ENCODE data around the gene MUC2.

- TF ChIP-seq CTCF (IDR thresholded peaks at IDR 0.05 in 2 of 3, conservative IDR thresholded peaks at IDR 0.05 in 1 of 3; ENCODE audit: control insufficient read depth in 2 of 3, extremely low read depth in 1 of 3, insufficient read depth in 1 of 3, low read depth in 3 of 3, low read length in 3 of 3) (no peak), PML (IDR thresholded peaks at IDR 0.05; ENCODE audit: low read length) (no peak), HDAC2 (IDR thresholded peaks at IDR 0.05) (no peak)
- TF ChIP-seq, protein P1, sequence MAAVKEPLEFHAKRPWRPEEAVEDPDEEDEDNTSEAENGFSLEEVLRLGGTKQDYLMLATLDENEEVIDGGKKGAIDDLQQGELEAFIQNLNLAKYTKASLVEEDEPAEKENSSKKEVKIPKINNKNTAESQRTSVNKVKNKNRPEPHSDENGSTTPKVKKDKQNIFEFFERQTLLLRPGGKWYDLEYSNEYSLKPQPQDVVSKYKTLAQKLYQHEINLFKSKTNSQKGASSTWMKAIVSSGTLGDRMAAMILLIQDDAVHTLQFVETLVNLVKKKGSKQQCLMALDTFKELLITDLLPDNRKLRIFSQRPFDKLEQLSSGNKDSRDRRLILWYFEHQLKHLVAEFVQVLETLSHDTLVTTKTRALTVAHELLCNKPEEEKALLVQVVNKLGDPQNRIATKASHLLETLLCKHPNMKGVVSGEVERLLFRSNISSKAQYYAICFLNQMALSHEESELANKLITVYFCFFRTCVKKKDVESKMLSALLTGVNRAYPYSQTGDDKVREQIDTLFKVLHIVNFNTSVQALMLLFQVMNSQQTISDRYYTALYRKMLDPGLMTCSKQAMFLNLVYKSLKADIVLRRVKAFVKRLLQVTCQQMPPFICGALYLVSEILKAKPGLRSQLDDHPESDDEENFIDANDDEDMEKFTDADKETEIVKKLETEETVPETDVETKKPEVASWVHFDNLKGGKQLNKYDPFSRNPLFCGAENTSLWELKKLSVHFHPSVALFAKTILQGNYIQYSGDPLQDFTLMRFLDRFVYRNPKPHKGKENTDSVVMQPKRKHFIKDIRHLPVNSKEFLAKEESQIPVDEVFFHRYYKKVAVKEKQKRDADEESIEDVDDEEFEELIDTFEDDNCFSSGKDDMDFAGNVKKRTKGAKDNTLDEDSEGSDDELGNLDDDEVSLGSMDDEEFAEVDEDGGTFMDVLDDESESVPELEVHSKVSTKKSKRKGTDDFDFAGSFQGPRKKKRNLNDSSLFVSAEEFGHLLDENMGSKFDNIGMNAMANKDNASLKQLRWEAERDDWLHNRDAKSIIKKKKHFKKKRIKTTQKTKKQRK (IDR thresholded peaks at IDR 0.05; ENCODE audit: low read depth, low read length) = no peak
Observed at GRCh38 chr11:1121331-1121812, 46.7 kb downstream of the MUC2 start.
